HG02981 (cell line): ENCODE results near the gene NUDT3.

Source experiments
- ATAC-seq: cut with Tn5 transposase; IDR thresholded peaks from one replicate; pipeline ENCODE4 v1.9.1; 2021; ENCODE audit warnings: mild to moderate bottlenecking, moderate library complexity; ENCODE audit not compliant: unreplicated experiment

Gene NUDT3

DNA sequence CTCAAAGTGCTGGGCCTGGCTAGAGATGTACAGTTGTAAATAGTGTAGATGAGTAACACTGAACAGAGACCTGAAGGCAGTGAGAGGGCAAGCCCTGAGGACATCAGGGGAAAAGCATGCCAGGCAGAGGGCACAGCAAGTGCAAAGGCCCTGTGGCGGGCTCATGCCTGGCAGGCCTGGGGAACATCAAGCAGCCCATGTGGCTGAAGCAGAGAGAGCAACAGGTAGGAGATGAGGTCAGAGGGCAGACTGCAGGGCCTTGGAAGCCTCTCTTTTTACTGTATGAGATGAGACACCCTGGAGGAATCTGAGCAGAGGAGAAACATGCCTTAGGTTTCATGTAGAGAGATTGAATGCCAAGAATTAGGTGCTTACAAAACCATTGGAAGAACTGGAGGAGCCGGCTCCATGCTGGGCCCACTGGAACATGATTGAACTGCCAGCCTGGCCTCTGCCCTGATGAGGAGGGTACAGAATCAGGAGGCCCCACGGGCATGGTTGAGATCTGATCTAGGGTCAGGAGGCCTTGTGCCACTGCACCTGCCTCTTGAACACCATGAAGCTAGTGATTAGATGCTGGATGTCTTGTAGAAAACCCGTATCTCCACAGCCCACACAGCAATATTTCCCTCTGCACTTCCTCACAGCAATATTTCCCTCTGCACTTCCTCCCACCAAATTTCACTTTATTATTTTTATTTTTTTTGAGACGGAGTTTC is 161.7 kb downstream of the NUDT3 start:
- no peak for ATAC-seq

DNA sequence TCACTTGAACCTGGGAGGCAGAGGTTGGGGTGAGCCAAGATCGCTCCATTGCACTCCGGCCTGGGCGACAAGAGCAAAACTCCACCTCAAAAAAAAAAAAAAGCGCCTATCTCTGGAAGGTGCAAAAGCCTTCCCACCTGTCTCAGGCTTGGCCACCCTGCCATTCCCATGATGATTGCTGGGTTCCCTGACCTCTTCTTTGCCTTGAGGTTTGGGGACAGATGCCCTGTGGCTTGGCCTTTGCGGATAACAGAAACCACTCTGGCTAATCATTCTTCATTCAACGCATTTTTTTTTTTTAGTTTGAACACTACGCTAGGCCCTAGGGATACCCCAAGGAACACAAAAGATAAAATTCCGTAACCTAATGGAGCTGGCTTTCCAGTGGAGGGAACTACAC is 162.6 kb downstream of the NUDT3 start:
- no peak for ATAC-seq
